Measurements from ENCODE around the gene SEMA6A. TPM values are rescaled to one million over a fixed set of nuclear protein-coding genes. Genes with fewer than 3 reads are reported as not detected.

The SEMA6A gene
- total and polyA plus RNA-seq, 4 donors: 3.4 to 31.6 (median 12.0) TPM

- no peak overlapping the region for H3K27ac ChIP-seq (ENCODE audit: low read depth in 1 of 2, low read length in 1 of 2)
- peaks cover 0 to 3% (median 0%) of the 10 kb centered on the region in 4 donors for H3K9me3 ChIP-seq (ENCODE audit: control insufficient read depth in 4 of 4, insufficient read depth in 3 of 4, low read length in 3 of 4)
- no peaks in the 10 kb centered on the region for H3K4me1 ChIP-seq (ENCODE audit: control insufficient read depth in 5 of 5, insufficient read depth in 5 of 5, low read length in 5 of 5)
- H3K9ac ChIP-seq (ENCODE audit: insufficient read depth in 1 of 2, low read length in 2 of 2): no peak overlapping the region
- ATAC-seq (ENCODE audit: insufficient read depth, low FRiP score): no peak
- no peaks in the 10 kb centered on the region for H3K36me3 ChIP-seq (ENCODE audit: control insufficient read depth in 4 of 4, insufficient read depth in 4 of 4, low read length in 4 of 4)
- 57 to 67% methylated on average over 4 of the region's 4 CpGs for WGBS, 2 donors
- no peak overlapping the region for H3K4me3 ChIP-seq
- no peaks in the 10 kb centered on the region for H3K27me3 ChIP-seq (ENCODE audit: control insufficient read depth in 3 of 3, insufficient read depth in 3 of 3, low read length in 2 of 3)
- DNase-seq: peak in 2 of 3 donors; percentile 32 to 50
- no peak for TF ChIP-seq CTCF (IDR thresholded peaks at IDR 0.05; ENCODE audit: control extremely low read depth, extremely low read depth)
These were observed 154.1 kb downstream of the SEMA6A start for GRCh38 chr5:116420540-116420939.

DNA sequence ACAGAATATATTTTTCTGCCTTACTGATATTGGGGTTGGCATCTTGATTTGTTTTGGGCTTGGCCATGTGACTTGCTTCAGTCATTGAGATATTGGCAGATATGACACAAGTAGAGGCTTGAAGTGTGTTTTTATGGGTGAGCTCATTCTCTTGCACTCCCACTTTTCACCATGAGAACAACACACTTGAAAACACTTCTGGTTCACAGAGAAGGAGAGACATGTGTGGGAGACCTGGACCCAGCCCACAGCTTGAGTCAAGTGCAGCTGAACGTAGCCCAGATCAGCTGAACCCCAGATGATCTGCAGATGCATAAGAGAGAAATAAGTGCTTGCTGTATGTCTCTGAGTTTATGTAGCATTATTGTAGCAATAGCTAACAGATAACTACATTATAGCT lies 155.4 kb downstream of the SEMA6A start:
- H3K9me3 ChIP-seq (ENCODE audit: control insufficient read depth in 4 of 4, insufficient read depth in 3 of 4, low read length in 3 of 4): peaks cover 0 to 3% (median 0%) of the 10 kb centered on the region in 4 donors
- 67 to 79% methylated on average over 1 of the region's 1 CpG for WGBS, 2 donors
- no peaks in the 10 kb centered on the region for H3K27me3 ChIP-seq (ENCODE audit: control insufficient read depth in 3 of 3, insufficient read depth in 3 of 3, low read length in 2 of 3)
- H3K4me1 ChIP-seq (ENCODE audit: control insufficient read depth in 5 of 5, insufficient read depth in 5 of 5, low read length in 5 of 5): peaks cover 0 to 4% (median 0%) of the 10 kb centered on the region in 5 donors
- no peak overlapping the region for H3K9ac ChIP-seq (ENCODE audit: insufficient read depth in 1 of 2, low read length in 2 of 2)
- H3K4me3 ChIP-seq: no peak overlapping the region
- no peak for DNase-seq
- H3K27ac ChIP-seq (ENCODE audit: low read depth in 1 of 2, low read length in 1 of 2): no peak overlapping the region
- no peak for ATAC-seq (ENCODE audit: insufficient read depth, low FRiP score)
- no peaks in the 10 kb centered on the region for H3K36me3 ChIP-seq (ENCODE audit: control insufficient read depth in 4 of 4, insufficient read depth in 4 of 4, low read length in 4 of 4)
- TF ChIP-seq CTCF (IDR thresholded peaks at IDR 0.05; ENCODE audit: control extremely low read depth, extremely low read depth): no peak

- Histone ChIP-seq H3K9me3 (ENCODE audit: control insufficient read depth in 4 of 4, insufficient read depth in 3 of 4, low read length in 3 of 4) (peaks cover 0 to 3% (median 0%) of the 10 kb centered on the region in 4 donors), H3K27me3 (ENCODE audit: control insufficient read depth in 3 of 3, insufficient read depth in 3 of 3, low read length in 2 of 3) (no peaks in the 10 kb centered on the region), H3K36me3 (ENCODE audit: control insufficient read depth in 4 of 4, insufficient read depth in 4 of 4, low read length in 4 of 4) (no peaks in the 10 kb centered on the region), H3K4me1 (ENCODE audit: control insufficient read depth in 5 of 5, insufficient read depth in 5 of 5, low read length in 5 of 5) (peaks cover 0 to 4% (median 0%) of the 10 kb centered on the region in 5 donors), H3K4me3 (no peak overlapping the region), H3K27ac (ENCODE audit: low read depth in 1 of 2, low read length in 1 of 2) (no peak overlapping the region), H3K9ac (ENCODE audit: insufficient read depth in 1 of 2, low read length in 2 of 2) (no peak overlapping the region)
- TF ChIP-seq CTCF (IDR thresholded peaks at IDR 0.05; ENCODE audit: control extremely low read depth, extremely low read depth): no peak
- no peak for ATAC-seq (ENCODE audit: insufficient read depth, low FRiP score)
- DNase-seq: no peak
- WGBS, 2 donors: 71 to 86% methylated on average over 3 of the region's 3 CpGs
These were observed 155.8 kb downstream of the SEMA6A start for GRCh38 chr5:116418774-116419173.

- Histone ChIP-seq H3K4me1 (ENCODE audit: control insufficient read depth in 5 of 5, insufficient read depth in 5 of 5, low read length in 5 of 5) (peaks cover 0 to 4% (median 0%) of the 10 kb centered on the region in 5 donors), H3K27me3 (ENCODE audit: control insufficient read depth in 3 of 3, insufficient read depth in 3 of 3, low read length in 2 of 3) (no peaks in the 10 kb centered on the region), H3K36me3 (ENCODE audit: control insufficient read depth in 4 of 4, insufficient read depth in 4 of 4, low read length in 4 of 4) (no peaks in the 10 kb centered on the region), H3K27ac (ENCODE audit: low read depth in 1 of 2, low read length in 1 of 2) (no peak overlapping the region), H3K9ac (ENCODE audit: insufficient read depth in 1 of 2, low read length in 2 of 2) (no peak overlapping the region), H3K9me3 (ENCODE audit: control insufficient read depth in 4 of 4, insufficient read depth in 3 of 4, low read length in 3 of 4) (peaks cover 0 to 3% (median 0%) of the 10 kb centered on the region in 4 donors), H3K4me3 (no peak overlapping the region)
- 91 to 94% methylated on average over 2 of the region's 2 CpGs for WGBS, 2 donors
- ATAC-seq (ENCODE audit: insufficient read depth, low FRiP score): no peak
- no peak for DNase-seq
- TF ChIP-seq CTCF (IDR thresholded peaks at IDR 0.05; ENCODE audit: control extremely low read depth, extremely low read depth): no peak
These were observed 156.6 kb downstream of the SEMA6A start for GRCh38 chr5:116418016-116418415.
